ENCODE data around the gene NEURL4. TPM values are rescaled to one million over a fixed set of nuclear protein-coding genes. Genes with fewer than 3 reads are reported as not detected.

The NEURL4 gene
- total RNA-seq, 1 donor from 2014 or later, result 56.7 TPM

- peaks cover 32% of the 10 kb centered on the region for H3K4me1 Mint-ChIP-seq
- H3K36me3 Mint-ChIP-seq, result peaks cover 35% of the 10 kb centered on the region
- no peaks in the 10 kb centered on the region for H3K9me3 Mint-ChIP-seq
- H3K27ac Mint-ChIP-seq, result peak overlapping the region; percentile 16
- no peak for DNase-seq (ENCODE audit: low spot score in 2 of 2, unreplicated experiment in 2 of 2)
- TF ChIP-seq CTCF (IDR thresholded peaks at IDR 0.05; ENCODE audit: unreplicated experiment), result no peak
- H3K4me3 Mint-ChIP-seq, result peak overlapping the region; percentile 30
- H3K27me3 Mint-ChIP-seq (ENCODE audit: low read depth), result no peaks in the 10 kb centered on the region
Measured at GRCh38 chr17:7313088-7313889, 15.8 kb downstream of the NEURL4 start.

- H3K9me3 Mint-ChIP-seq, result no peaks in the 10 kb centered on the region
- H3K27me3 Mint-ChIP-seq (ENCODE audit: low read depth), result no peaks in the 10 kb centered on the region
- H3K36me3 Mint-ChIP-seq, result peaks cover 31% of the 10 kb centered on the region
- no peak overlapping the region for H3K4me3 Mint-ChIP-seq
- no peak for DNase-seq (ENCODE audit: low spot score in 2 of 2, unreplicated experiment in 2 of 2)
- H3K27ac Mint-ChIP-seq, result peak overlapping the region; percentile 16
- TF ChIP-seq CTCF (IDR thresholded peaks at IDR 0.05; ENCODE audit: unreplicated experiment), result no peak
- peaks cover 32% of the 10 kb centered on the region for H3K4me1 Mint-ChIP-seq
Measured at GRCh38 chr17:7312432-7313087, 16.6 kb downstream of the NEURL4 start.

GRCh38 chr17:7311110-7311705 lies 17.9 kb downstream of the NEURL4 start:
- Mint-ChIP-seq H3K27ac (no peak overlapping the region), H3K4me1 (peaks cover 34% of the 10 kb centered on the region), H3K27me3 (ENCODE audit: low read depth) (no peaks in the 10 kb centered on the region), H3K36me3 (peaks cover 29% of the 10 kb centered on the region), H3K9me3 (no peaks in the 10 kb centered on the region), H3K4me3 (no peak overlapping the region)
- no peak for TF ChIP-seq CTCF (IDR thresholded peaks at IDR 0.05; ENCODE audit: unreplicated experiment)
- DNase-seq (ENCODE audit: low spot score in 2 of 2, unreplicated experiment in 2 of 2), result no peak

- no peaks in the 10 kb centered on the region for H3K27me3 Mint-ChIP-seq (ENCODE audit: low read depth)
- H3K4me1 Mint-ChIP-seq, result peaks cover 32% of the 10 kb centered on the region
- DNase-seq (ENCODE audit: low spot score in 2 of 2, unreplicated experiment in 2 of 2), result no peak
- no peaks in the 10 kb centered on the region for H3K9me3 Mint-ChIP-seq
- H3K36me3 Mint-ChIP-seq, result peaks cover 29% of the 10 kb centered on the region
- H3K27ac Mint-ChIP-seq, result peak overlapping the region; percentile 94
- TF ChIP-seq CTCF (IDR thresholded peaks at IDR 0.05; ENCODE audit: unreplicated experiment), result no peak
- H3K4me3 Mint-ChIP-seq, result peak overlapping the region; percentile 75
Measured at GRCh38 chr17:7309628-7310027, 19.5 kb downstream of the NEURL4 start.

- H3K27ac Mint-ChIP-seq, result peak overlapping the region; percentile 94
- H3K4me1 Mint-ChIP-seq, result peaks cover 27% of the 10 kb centered on the region
- H3K4me3 Mint-ChIP-seq, result peak overlapping the region; percentile 75
- no peaks in the 10 kb centered on the region for H3K9me3 Mint-ChIP-seq
- DNase-seq (ENCODE audit: low spot score in 2 of 2, unreplicated experiment in 2 of 2), result peak in 1 of 2 experiments; percentile 66
- TF ChIP-seq CTCF (IDR thresholded peaks at IDR 0.05; ENCODE audit: unreplicated experiment), result no peak
- no peaks in the 10 kb centered on the region for H3K27me3 Mint-ChIP-seq (ENCODE audit: low read depth)
- peaks cover 27% of the 10 kb centered on the region for H3K36me3 Mint-ChIP-seq
Measured at GRCh38 chr17:7308625-7309433, 20.3 kb downstream of the NEURL4 start.
